Superior temporal gyrus (tissue), 1 donor: ENCODE results near the gene PPM1B.
"Not testable (repeated sequence)": the region's sequence is repeated elsewhere in the genome, so short reads cannot be mapped to it uniquely, and the experiment has no call there.

Experiments
- DNase-seq: peaks from one replicate; pipeline ENCODE4 v3.0.0-alpha.2; 2016; ENCODE audit errors: extremely low spot score

Gene PPM1B

DNA sequence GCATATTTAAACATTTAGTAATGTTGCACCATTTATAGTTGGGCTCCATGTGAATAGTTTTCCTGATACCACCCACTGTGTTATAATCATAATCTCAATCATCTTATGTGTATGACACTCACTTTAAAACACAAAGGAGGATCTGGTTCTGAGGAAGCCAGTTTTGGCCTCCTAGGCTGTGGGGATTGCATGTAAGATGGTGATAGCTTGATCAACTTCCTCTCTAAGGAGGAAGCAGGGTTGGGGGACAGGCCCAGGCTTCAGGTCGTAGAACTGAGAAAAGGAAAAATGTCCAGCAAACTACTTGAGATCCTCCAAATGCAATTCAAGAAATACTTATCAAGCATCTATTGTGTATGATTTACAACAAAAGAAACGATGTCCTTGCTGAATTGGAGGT lies 4.9 kb upstream of the PPM1B start:
- no peak for DNase-seq

DNA sequence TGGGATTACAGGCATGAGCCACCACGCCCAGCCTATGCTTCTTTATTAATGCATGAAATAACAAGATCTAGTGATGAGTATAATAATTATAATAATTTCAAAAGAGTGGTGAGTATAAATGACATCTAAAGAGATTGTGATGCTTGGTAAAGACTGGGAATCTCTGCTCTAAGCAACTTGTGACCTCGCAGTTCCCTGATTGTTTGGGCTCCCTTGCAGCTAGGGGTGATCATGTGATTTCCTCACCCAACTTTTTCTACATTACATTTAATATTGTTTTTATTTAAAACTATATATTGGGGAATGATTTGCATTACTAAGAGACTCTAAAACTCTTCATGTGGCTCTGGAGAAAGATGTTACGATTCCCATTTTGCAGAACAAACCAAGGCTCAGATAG lies 4.1 kb upstream of the PPM1B start:
- DNase-seq, result no peak

- DNase-seq, result no peak
Observed at GRCh38 chr2:44166096-44166495, 2.6 kb upstream of the PPM1B start.

GRCh38 chr2:44167311-44167907 lies 1.3 kb upstream of the PPM1B start:
- DNase-seq, result no peak

GRCh38 chr2:44167908-44168680 lies 581 bp upstream of the PPM1B start:
- peak; percentile 100 for DNase-seq

GRCh38 chr2:44169155-44169898 lies 652 bp downstream of the PPM1B start:
- DNase-seq, result peak; percentile 63

DNA sequence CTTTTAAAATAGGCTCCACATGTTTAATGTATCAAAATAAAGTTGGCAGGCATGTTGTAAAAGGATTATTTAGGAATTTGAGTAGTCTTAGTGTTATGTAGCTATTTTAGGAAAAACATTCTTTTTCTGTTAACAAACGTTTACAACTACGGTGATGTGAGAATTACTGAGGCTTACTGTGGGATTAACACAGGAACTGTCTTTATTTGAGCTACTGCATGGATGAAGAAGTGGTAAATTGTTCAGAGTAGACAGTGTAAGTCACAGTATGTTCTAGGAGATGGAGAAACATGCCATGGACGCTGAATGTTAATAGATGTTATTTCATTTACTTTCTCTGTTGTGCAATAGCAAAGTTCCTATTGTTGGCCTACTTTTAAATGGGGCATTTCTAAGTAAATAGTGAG lies 1.6 kb downstream of the PPM1B start:
- DNase-seq, result peak; percentile 82

DNA sequence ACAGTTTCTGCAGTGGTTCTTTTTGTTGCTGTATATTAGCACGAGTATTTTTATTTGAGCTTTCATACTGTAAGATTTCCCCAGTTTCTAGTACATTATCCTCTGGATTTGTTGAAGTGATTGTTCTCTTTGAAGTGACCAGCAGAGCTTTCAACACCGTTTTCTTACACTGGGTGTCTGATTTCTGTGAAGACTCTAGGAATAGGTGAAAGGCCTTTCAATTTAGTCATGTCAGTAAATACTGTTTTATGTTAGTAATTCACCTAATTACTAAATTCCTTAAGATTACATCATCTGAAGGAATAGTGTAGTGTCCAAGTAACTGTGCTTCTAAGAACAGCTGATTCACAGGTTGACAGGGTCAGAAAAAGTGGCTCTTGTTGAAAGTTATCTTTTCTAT lies 2.3 kb downstream of the PPM1B start:
- peak; percentile 70 for DNase-seq

DNA sequence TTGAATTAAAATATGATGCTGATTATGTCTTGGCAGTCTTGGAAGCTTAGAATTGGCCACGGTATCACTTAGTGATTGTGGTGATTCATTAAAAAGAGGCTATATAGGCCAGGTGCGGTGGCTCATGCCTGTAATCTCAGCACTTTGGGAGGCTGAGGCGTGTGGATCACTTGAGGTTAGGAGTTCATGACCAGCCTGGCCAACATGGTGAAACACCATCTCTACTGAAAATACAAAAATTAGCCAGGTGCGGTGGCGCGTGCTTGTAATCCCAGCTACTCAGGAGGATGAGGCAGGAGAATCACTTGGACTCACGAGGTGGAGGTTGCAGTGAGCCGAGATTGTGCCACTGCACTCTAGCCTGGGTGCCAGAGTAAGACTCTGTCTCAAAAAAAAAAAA lies 2.8 kb downstream of the PPM1B start:
- DNase-seq, result not testable (repeated sequence)

DNA sequence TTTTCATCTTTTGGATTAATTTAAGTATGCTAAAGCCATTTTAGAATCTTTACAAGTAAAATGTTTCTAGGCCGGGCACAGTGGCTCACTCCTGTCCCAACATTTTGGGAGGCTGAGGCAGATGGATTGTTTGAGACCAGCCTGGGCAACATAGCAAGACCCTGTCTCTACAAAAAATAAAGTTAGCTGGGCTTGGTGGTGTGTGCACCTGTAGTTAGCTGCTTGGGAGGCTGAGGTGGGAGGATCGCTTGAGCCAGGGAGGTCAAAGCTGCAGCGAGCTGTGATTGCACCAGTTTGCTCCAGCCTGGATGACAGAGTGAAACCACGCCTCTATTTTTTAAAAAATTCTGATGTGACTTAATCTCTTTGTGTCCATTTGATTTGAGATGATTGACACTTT lies 3.9 kb downstream of the PPM1B start:
- no peak for DNase-seq

DNA sequence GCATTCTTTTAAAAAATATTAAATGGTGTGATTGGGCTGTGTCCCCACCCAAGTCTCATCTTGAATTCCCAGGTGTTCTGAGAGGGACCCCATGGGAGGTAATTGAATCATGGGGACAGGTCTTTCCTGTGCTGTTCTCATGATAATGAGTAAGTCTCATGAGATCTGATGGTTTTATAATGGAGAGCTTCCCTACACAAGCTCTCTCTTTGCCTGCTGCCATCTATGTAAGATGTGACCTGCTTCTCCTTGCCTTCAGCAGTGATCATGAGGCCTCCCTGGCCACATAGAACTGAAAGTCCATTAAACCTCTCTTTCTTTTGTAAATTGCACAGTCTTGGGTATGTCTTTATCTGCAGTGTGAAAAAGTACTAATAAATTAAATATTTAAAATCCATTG lies 10.3 kb downstream of the PPM1B start:
- DNase-seq, result no peak

GRCh38 chr2:44181648-44182047 lies 13.0 kb downstream of the PPM1B start:
- no peak for DNase-seq

DNA sequence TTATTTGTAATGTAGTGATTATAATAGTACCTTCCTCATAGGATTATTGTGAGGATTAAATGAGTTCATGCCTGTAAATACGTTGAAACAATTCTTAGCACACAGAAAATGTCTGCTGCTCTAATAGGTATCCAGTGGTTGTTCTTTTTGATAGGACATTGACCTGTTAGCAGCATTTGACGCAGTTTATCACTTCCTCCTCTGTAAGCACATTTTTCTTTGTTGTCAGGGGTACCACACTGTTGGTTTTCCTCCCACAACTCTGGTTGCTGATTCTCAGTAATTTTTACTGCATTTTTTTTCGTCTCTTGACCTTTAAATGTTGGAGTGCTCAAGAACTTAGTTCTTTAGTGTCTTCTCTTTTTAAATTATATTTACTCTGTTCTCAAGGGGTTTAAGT lies 15.4 kb downstream of the PPM1B start:
- DNase-seq, result no peak

DNA sequence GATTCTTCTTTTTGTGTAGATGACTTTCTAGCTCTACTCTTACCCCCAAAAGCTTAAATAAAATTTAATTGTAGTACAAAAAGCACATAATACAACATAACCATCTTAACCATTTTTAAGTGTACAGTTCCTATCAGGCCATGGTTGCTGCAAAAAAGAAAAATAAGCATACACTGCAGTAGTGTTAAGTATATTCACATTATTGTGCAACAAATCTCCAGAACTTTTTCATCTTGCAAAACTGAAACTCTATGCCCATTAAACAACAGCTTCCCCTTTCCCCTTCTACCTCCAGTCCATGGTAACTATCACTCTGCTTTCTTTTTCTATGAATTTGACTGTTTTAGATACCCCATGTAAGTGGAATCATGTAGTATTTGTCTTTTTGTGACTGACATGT lies 18.1 kb downstream of the PPM1B start:
- DNase-seq, result no peak

- DNase-seq, result no peak
Observed at GRCh38 chr2:44187251-44187650, 18.6 kb downstream of the PPM1B start.

DNA sequence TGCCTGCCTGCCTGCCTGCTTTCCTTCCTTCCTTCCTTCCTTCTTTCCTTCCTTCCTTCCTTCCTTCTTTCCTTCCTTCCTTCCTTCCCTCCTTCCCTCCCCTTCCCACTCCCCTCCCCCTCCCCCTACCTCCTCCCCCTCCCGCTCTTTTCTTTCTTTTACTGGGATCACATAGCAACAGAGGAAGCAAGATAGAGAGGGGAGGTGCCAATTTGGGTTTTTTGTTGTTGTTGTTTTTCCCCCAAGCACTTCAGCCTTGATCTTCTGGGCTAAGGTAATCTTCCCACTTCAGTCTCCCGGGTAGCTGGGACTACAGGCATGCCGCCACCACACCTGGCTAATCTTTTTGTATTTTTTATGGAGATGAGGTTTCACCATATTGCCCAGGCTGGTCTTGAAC lies 20.0 kb downstream of the PPM1B start:
- DNase-seq, result no peak

- DNase-seq, result no peak
Observed at GRCh38 chr2:44189104-44189503, 20.4 kb downstream of the PPM1B start.

GRCh38 chr2:44190526-44190925 lies 21.9 kb downstream of the PPM1B start:
- DNase-seq, result no peak

- no peak for DNase-seq
Observed at GRCh38 chr2:44191739-44192138, 23.1 kb downstream of the PPM1B start.

DNA sequence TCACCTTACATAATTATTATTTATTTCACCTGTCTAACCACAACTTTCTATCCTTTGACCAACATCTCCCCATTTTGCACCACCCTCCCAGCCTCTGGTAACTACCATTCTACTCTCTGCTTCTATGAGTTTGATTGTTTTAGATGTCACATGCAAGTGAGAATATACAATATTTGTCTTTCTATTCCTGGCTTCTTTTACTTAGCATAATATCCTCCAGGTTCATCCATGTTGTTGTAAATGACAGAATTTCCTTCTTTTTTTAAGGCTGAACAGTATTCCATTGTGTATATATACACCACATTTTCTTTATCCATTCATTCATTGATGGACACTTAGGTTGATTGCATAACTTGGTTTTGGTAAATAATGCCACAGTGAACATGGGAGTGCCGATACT lies 24.0 kb downstream of the PPM1B start:
- no peak for DNase-seq

DNA sequence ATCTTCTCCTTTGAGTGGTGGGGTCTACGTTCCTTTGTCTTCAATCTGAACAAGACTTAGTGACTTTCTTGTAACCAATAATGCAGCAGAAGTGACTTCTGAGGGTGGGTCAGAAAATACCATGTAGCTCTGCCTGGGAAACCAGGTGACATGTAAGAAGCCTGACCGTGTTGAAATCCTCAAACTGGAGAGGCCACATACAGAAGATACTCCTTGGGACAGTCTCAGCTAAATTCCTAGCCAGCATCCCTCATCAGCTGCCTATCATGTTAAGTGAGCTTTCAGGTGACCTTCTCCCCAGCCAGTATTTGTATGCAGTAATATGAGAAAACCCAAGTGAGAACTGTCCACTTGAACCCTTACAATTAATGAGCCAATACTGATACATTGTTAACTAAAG lies 27.0 kb downstream of the PPM1B start:
- DNase-seq, result no peak

DNA sequence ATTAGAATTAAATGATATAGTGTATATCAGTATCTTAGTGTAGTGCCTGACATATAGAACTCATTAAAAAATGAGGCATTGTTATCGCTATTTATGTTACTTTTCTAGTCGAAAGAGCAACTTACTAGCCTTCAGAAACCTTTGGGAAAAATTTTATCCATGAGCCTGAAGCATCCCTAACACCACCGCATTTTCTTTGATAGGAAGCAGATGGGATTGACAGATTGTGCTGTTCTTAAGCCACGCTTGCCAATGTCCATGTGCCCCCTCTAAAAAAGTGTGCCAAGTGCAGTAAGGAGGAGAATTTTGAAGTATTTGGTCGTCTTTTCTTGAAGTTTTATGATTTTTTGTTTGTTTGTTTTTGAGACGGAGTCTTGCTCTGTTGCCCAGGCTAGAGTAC lies 29.1 kb downstream of the PPM1B start:
- no peak for DNase-seq

- DNase-seq, result no peak
Observed at GRCh38 chr2:44200011-44200410, 31.3 kb downstream of the PPM1B start.
